Measurements from ENCODE around the gene PPP1CA.

PPP1CA gene

GRCh38 chr11:67401495-67402191, at the start of gene PPP1CA:
TSS of gene PPP1CA (minus strand) at chr11:67401858. CDS start at chr11:67401782, 76 bp downstream.
- DNase-seq, result peak; percentile 86

- no peak for DNase-seq
Observed at GRCh38 chr11:67450796-67451657, 49.4 kb upstream of the PPP1CA start.

GRCh38 chr11:67449116-67449844, 47.6 kb upstream of the PPP1CA start:
- DNase-seq, result peak; percentile 82

- DNase-seq, result no peak
Observed at GRCh38 chr11:67448220-67448609, 46.6 kb upstream of the PPP1CA start.

GRCh38 chr11:67445515-67445914, 43.9 kb upstream of the PPP1CA start:
- no peak for DNase-seq

- no peak for DNase-seq
Observed at GRCh38 chr11:67442504-67443404, 41.1 kb upstream of the PPP1CA start.

GRCh38 chr11:67441731-67442351, 40.2 kb upstream of the PPP1CA start:
- DNase-seq, result no peak

- no peak for DNase-seq
Observed at GRCh38 chr11:67441098-67441563, 39.5 kb upstream of the PPP1CA start.

- no peak for DNase-seq
Observed at GRCh38 chr11:67440229-67441097, 38.8 kb upstream of the PPP1CA start.

GRCh38 chr11:67439321-67440228, 37.9 kb upstream of the PPP1CA start:
- DNase-seq, result no peak

GRCh38 chr11:67438158-67438902, 36.7 kb upstream of the PPP1CA start:
- no peak for DNase-seq

GRCh38 chr11:67437809-67438157, 36.1 kb upstream of the PPP1CA start:
- no peak for DNase-seq

- no peak for DNase-seq
Observed at GRCh38 chr11:67437082-67437808, 35.6 kb upstream of the PPP1CA start, which contains the start of gene PTPRCAP. TSS of gene PTPRCAP (minus strand) at chr11:67437682. CDS start at chr11:67437619, 63 bp downstream.

- DNase-seq, result no peak
Observed at GRCh38 chr11:67436459-67437081, 34.9 kb upstream of the PPP1CA start.

GRCh38 chr11:67435727-67436458, 34.2 kb upstream of the PPP1CA start:
- no peak for DNase-seq

GRCh38 chr11:67435031-67435726, 33.5 kb upstream of the PPP1CA start:
- DNase-seq, result no peak

Measured in SHP77 treated with DMSO at 0.1 percent for 48 hours (cell line).